GM23248 (cell line): Measurements from ENCODE around the gene FRAT2. TPM values are rescaled to one million over a fixed set of nuclear protein-coding genes. Genes with fewer than 3 reads are reported as not detected.
A peak's percentile ranks its signal among the peaks of the same experiment; 100 is the strongest.

Source experiments
- DNase-seq: peaks from one replicate; pipeline ENCODE4 v3.0.0-alpha.2; 2015
- H2AFZ ChIP-seq: fragments of 200-600 bp; sonication (generic); 2 replicates; pipeline ENCODE4 v1.6.1; 2016; ENCODE audit warnings: antibody characterized with exemption
- H3F3A ChIP-seq: fragments of 200-600 bp; sonication (generic); 2 replicates; pipeline ENCODE4 v1.6.1; 2016; ENCODE audit warnings: mild to moderate bottlenecking, antibody characterized with exemption, mixed run types; ENCODE audit not compliant: insufficient read depth
- H3K27ac ChIP-seq: fragments of 200-600 bp; sonication (generic); 2 replicates; pipeline ENCODE4 v1.5.1; 2016; ENCODE audit warnings: mild to moderate bottlenecking
- H3K27me3 ChIP-seq: fragments of 200-600 bp; sonication (generic); replicated peaks from 2 replicates; pipeline ENCODE4 v1.6.1; 2016; ENCODE audit warnings: mild to moderate bottlenecking; ENCODE audit not compliant: insufficient read depth
- H3K36me3 ChIP-seq: fragments of 200-600 bp; sonication (generic); 2 replicates; pipeline ENCODE4 v1.6.1; 2016; ENCODE audit warnings: low read depth, mild to moderate bottlenecking
- H3K4me1 ChIP-seq: fragments of 200-600 bp; sonication (generic); 2 replicates; pipeline ENCODE4 v1.6.1; 2016; ENCODE audit warnings: mild to moderate bottlenecking; ENCODE audit not compliant: insufficient read depth
- H3K4me2 ChIP-seq: fragments of 200-600 bp; sonication (generic); one replicate; pipeline ENCODE4 v1.6.1; 2016; ENCODE audit warnings: mild to moderate bottlenecking; ENCODE audit not compliant: unreplicated experiment
- H3K4me3 ChIP-seq: fragments of 200-600 bp; sonication (generic); 2 replicates; pipeline ENCODE4 v1.5.1; 2016; ENCODE audit warnings: mild to moderate bottlenecking
- H3K79me2 ChIP-seq: fragments of 200-600 bp; sonication (generic); 2 replicates; pipeline ENCODE4 v1.6.1; 2016; ENCODE audit warnings: mild to moderate bottlenecking; ENCODE audit not compliant: insufficient read depth
- H3K9ac ChIP-seq: fragments of 200-600 bp; sonication (generic); 2 replicates; pipeline ENCODE4 v1.6.1; 2016; ENCODE audit warnings: mild to moderate bottlenecking
- H3K9me2 ChIP-seq: fragments of 200-600 bp; sonication (generic); 2 replicates; pipeline ENCODE4 v1.6.1; 2016; ENCODE audit warnings: mixed run types, mild to moderate bottlenecking, moderate library complexity; ENCODE audit not compliant: insufficient read depth
- H3K9me3 ChIP-seq: fragments of 200-600 bp; sonication (generic); one replicate; pipeline ENCODE4 v1.6.1; 2017; ENCODE audit warnings: low read depth
- H4K20me1 ChIP-seq: fragments of 200-600 bp; sonication (generic); 2 replicates; pipeline ENCODE4 v1.6.0; 2016; ENCODE audit not compliant: insufficient read depth
- EZH2 ChIP-seq: fragments of 200-600 bp; sonication (generic); IDR thresholded peaks from 2 replicates; pipeline ENCODE4 v1.6.1; 2018; ENCODE audit warnings: antibody characterized with exemption, mild to moderate bottlenecking; ENCODE audit not compliant: insufficient read depth, poor library complexity, severe bottlenecking
- EZH2phosphoT487 ChIP-seq: fragments of 200-600 bp; sonication (generic); IDR thresholded peaks from 2 replicates; pipeline ENCODE4 v1.6.1; 2018; ENCODE audit warnings: antibody characterized with exemption, moderate library complexity, mild to moderate bottlenecking, low read depth; ENCODE audit not compliant: insufficient read depth
- WGBS, 2 experiments: methylation state at CpG; one replicate each; pipeline ENCODE4 v1.1.6; 2015 to 2017; ENCODE audit warnings: low lambda C conversion rate in 2 of 2, low coverage in 1 of 2; ENCODE audit errors: missing lambda C conversion rate in 2 of 2; 5-methylcytosine and 5-hydroxymethylcytosine counted together
- in situ Hi-C: fragments of 300-500 bp; cut with MboI; formaldehyde crosslinking; loops from 2 replicates; pipeline ENCODE4 v1.15.0; 2020
- polyA plus RNA-seq: library from polyadenylated mRNA; unstranded; fragments of >200 nt; fragmentation: Nextera tagmentation; extraction: Ambion mirVana; gene quantifications from 2 replicates; pipeline ENCODE4 v1.2.1, GENCODE V29; 2016
- total RNA-seq: library from RNA; depleted of rRNA; stranded (reverse); fragments of >200 nt; shearing (Covaris generic); gene quantifications from 2 replicates; pipeline ENCODE4 v1.2.3, GENCODE V29; 2014

Gene FRAT2
- total and polyA plus RNA-seq, 2 experiments from 2014 or later = 1.6 to 10.3 TPM

DNA sequence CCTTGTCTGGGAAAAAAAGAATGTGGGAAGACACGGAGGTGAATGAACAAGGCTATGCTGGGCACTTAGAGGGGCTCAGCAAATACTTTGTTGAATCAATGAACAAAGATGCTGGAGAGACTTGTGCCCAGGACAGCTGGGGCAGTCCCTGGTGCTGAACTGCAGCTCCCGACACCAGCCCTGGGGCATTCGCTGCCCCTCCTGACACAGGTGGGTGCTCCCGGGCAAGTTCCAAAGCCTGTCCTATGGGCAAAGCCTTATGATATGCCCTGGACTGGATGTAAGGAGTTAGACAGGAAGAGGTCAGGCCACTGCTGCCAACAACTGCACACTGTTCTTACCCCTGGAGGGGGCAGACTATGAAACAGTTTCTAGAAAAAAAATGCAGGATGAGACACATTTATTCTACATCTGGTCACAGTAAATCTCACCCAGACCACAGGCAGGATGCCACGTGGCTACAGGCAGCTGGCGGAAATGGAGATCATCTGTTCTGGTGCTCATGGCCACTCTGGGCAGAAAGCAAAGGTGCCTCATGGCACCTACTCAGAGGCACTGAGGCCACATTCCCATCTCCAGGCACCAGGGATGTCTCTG, 21.9 kb upstream of the FRAT2 start:
- H3F3A ChIP-seq = no peaks in the 10 kb centered on the region
- H3K4me1 ChIP-seq = no peaks in the 10 kb centered on the region
- 80 to 82% methylated on average over 6 of the region's 6 CpGs for WGBS, 2 experiments
- no peak overlapping the region for H3K27ac ChIP-seq
- H3K36me3 ChIP-seq = no peaks in the 10 kb centered on the region; the same call in 1 of the 2 replicates
- H3K79me2 ChIP-seq = no peaks in the 10 kb centered on the region
- no peak overlapping the region for H3K4me2 ChIP-seq
- H2AFZ ChIP-seq = no peak overlapping the region
- no peaks in the 10 kb centered on the region for H3K9me2 ChIP-seq
- TF ChIP-seq EZH2 (no peak), EZH2phosphoT487 (no peak)
- no peaks in the 10 kb centered on the region for H3K27me3 ChIP-seq
- no peaks in the 10 kb centered on the region for H3K9me3 ChIP-seq
- H3K9ac ChIP-seq = no peak overlapping the region
- H3K4me3 ChIP-seq = no peak overlapping the region
- H4K20me1 ChIP-seq = no peaks in the 10 kb centered on the region
- DNase-seq = peak; percentile 8
- in situ Hi-C loops = no loop called here

DNA sequence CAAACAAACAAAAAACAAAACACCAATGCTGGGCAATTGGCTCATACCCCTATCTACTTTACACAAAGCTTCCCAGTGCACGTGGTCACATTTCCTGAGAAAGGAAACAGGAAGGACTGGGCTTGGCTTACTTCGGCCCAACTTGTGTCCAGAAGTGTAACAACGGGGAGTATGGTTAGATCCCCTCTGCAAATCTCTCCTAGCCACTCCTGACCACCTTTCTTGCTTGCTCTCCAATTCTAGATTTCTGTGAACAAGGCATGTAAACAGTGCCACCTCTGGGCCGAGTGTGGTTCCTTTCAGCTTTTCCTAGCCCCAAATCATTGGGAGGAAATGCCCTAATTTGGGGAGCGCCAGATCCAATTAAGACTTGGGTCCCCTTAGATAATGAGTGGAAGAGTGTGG, 21.0 kb upstream of the FRAT2 start:
- DNase-seq = peak; percentile 18
- H3K4me3 ChIP-seq = no peak overlapping the region

DNA sequence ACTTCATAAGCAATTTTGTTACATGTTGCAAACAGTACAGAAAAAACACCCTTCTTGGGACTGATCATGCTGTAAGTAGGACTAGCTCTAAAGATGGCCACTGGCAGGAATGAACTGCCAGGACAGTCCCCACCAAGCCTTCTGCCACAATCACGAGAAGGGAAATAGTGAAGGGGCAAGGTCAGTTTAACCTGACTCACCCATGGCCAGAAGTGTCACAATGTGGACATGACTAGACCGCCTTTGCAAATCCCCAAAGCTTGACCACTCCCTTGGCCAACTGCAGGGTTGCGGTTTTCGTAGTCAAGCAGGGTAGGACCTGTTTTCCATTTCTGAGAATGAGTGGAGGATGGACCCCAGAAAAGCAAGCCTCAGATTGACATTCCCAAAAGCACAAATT, 19.4 kb upstream of the FRAT2 start:
- Histone ChIP-seq H4K20me1 (no peaks in the 10 kb centered on the region), H3K27me3 (no peaks in the 10 kb centered on the region), H3K4me3 (no peak overlapping the region), H3K36me3 (no peaks in the 10 kb centered on the region; the same call in 1 of the 2 replicates), H3K9ac (no peak overlapping the region), H3K4me1 (no peaks in the 10 kb centered on the region), H3K79me2 (no peaks in the 10 kb centered on the region), H3K4me2 (no peak overlapping the region), H3K9me3 (no peaks in the 10 kb centered on the region), H3K27ac (no peak overlapping the region), H2AFZ (no peak overlapping the region), H3K9me2 (no peaks in the 10 kb centered on the region), H3F3A (no peaks in the 10 kb centered on the region)
- 97 to 98% methylated on average over 4 of the region's 4 CpGs for WGBS, 2 experiments
- in situ Hi-C loops = no loop called here
- DNase-seq = no peak
- no peak for TF ChIP-seq EZH2phosphoT487
- no peak for TF ChIP-seq EZH2

More for the DNA sequence above, 21.0 kb upstream of the FRAT2 start:
- no peak for TF ChIP-seq EZH2phosphoT487
- no peak for TF ChIP-seq EZH2
- Histone ChIP-seq H3K36me3 (no peaks in the 10 kb centered on the region; the same call in 1 of the 2 replicates), H3K27me3 (no peaks in the 10 kb centered on the region), H3K9me3 (no peaks in the 10 kb centered on the region), H3F3A (no peaks in the 10 kb centered on the region), H3K9ac (no peak overlapping the region), H4K20me1 (no peaks in the 10 kb centered on the region), H3K27ac (no peak overlapping the region), H3K79me2 (no peaks in the 10 kb centered on the region), H3K9me2 (no peaks in the 10 kb centered on the region), H3K4me1 (no peaks in the 10 kb centered on the region), H3K4me2 (no peak overlapping the region), H2AFZ (no peak overlapping the region)
- 74 to 78% methylated on average over 5 of the region's 5 CpGs for WGBS, 2 experiments
- in situ Hi-C loops = no loop called here

DNA sequence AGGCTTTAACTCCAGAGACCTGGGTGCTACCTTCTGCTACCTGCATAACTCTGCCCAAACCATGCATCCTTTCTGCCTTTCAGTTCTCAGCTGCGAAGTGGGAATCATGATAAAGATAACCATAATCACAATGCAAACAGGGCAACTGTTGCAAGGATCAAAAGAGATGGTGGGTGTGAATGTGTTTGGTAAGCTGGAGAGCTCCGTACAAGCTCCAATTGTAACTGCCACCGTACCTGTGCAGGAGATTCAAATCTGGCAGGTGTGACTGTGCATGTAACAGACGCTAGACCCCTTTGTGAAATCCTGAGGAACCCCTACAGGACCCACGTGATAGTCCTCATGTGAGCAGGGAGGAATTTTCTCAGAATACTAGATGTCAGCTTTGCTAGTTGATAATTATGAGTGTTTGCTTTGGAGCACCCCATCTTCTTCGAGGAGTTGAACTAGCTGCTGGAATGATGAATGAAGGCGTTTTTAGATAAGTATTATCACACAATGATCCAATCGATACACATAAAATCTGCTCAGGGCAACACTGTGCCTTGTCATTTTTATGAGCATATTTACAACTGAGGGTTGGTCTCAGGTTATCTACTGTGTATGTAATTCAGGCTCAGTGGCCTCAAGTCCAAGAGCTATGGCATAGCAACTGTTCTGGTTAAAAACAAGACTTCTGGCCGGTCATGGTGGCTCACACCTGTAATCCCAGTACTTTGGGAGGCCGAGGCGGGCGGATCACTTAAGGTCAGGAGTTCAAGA, 15.4 kb upstream of the FRAT2 start:
- Histone ChIP-seq H3K27me3 (no peaks in the 10 kb centered on the region), H2AFZ (no peak overlapping the region), H3K9me2 (no peaks in the 10 kb centered on the region), H3K27ac (no peak overlapping the region), H3K9me3 (no peaks in the 10 kb centered on the region), H3K9ac (no peak overlapping the region), H3K4me1 (no peaks in the 10 kb centered on the region), H3K4me3 (no peak overlapping the region), H3K79me2 (no peaks in the 10 kb centered on the region), H4K20me1 (no peaks in the 10 kb centered on the region), H3F3A (no peaks in the 10 kb centered on the region), H3K36me3 (no peaks in the 10 kb centered on the region), H3K4me2 (no peak overlapping the region)
- no peak for DNase-seq
- 92 to 94% methylated on average over 12 of the region's 12 CpGs for WGBS, 2 experiments
- TF ChIP-seq EZH2phosphoT487 (no peak), EZH2 (no peak)
- in situ Hi-C loops = no loop called here
